Activated CD4-positive, alpha-beta T cell treated with anti-CD3 and anti-CD28 coated beads for 24 hours (primary cell): ENCODE measurements around the gene NACC2.

Experiments used
- DNase-seq, 2 donors: peaks; one replicate each; pipeline ENCODE4 v3.0.0-alpha.2; 2020; ENCODE audit warnings: low read depth in 2 of 2

NACC2 gene

DNA sequence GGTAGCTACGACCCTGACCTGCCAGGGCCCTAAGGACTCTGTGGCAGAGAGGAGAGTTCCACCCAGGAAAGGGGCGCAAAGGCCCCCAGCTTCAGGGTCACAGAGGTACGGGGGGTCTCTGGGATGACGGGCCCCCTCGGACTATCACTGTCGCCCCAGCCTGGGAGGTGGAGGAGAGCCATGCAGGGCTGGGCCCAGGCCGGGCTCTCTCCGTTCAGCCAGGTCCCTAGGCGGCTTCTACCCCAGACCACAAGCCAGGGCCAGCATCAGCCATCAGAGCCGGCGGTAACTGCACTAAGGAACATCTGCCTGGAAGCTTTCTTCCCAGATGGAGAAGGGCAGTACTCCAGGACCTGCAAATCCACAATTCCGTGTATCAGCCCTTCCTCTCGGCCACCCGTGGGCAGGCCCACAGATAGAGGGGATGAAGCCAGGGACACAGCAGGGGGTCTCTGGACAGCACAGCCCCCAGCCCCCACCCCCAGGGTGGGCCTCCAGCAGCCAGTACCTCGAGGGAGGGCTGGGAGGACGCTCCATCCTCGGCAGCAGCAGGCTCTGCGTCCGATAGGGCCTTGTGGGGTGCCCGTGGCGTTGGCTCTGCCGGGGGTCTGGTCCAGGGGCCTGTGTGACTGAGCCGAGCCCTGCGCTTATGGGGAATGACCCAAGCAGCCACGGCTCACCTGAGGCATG, 38.4 kb downstream of the NACC2 start:
- DNase-seq, result no peak

DNA sequence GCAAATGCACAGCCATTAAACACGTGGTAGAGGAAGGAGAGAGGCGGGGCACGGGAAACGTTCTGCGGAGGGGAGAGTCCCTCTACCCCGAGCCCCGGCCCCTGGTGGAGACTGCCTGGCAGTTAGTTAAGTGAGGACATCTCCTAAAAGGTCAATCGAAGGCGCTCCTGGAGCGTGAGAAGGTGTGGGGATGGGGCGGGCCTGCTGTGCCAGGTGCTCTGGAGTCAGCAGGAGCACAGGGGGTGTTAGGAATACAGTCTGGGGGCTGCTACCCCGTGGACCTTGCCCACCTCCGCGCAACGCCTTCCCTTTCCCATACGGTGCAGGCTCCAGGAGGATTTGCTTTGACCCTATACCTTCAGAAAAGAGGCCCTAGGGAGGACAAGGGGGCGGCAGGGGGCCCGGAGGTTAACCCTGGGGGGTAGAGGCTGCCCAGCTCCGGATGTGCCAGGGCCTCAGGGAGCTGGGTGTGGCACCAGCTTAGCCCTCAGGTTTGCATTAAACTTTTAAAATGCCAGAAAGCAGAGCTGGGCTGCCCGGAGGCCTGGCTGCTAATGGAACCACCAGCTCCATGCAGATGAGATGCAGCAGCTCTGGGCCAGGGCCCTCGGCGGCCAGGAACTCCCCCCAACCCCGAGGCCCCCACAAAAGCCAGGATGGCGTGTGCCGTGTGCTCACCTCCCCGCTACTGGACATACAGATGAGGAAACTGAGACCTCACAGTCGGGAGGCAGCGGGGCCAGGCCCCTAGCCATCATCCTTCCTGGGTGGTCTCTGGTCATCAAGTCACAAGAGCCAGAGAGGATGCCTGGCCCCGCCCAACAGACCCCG, 39.2 kb downstream of the NACC2 start:
- DNase-seq, result no peak

DNA sequence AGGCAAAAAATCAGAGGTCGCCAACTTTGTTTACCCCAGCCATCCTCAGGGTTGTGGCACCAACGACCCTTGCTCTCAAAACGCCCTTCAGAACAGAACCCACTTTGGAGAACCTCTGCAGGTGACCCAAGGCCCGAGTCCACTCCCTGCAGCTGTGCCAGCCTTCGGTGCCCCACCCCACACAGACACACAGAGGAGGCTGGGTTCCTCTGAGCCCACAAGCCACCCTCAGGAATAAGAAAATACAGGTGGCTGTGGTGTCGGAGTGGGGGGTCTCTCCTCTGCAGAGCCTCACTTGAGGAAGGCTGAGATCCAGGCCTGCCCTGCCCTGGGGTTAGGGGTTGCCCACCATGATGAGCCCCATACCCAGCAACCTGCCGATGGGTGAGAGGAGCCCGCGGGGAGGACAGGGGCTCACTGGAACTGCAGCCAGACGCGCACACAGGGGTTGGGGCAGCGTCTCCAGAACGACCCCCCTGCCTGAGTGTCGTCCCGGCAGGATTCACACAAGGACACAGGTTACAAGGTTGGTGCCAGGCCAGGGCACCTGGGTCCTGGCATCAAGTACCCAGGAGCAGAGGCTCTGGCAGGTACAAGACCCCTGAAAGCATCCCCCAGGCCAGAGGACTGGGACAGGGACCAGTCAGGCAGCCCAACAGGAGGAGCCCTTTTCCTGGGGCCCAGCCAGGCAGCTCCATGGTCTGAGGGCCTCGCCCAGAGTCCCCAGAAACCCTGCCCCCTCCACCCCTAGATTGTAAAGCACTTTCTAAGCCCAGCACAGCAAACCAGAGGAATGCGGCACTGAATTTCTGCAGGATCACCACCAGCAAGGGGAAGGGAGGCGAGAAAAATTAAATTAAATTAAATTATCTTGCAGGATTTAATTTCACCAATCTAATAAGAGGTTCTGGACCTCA, 40.0 kb downstream of the NACC2 start:
- DNase-seq, result no peak

DNA sequence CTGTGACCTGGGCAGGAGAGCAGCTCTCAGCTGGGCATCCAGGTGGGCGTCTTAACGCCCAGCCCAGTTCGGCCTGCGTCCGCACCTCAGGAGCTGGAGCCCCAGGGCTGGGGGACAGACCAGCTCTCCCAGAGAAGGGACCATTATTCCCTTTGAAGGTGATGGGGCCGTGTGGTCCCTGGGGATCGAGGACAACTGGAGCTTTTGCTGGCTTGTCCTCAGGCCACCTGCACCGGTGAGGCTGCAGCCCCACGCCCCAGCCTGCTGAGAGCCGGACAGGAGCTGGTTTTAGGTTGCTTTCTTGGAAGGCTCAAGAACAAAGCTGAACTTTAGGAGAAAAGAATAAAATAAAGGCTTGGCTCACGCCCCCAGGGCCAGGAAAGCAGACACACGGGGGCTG, 40.9 kb downstream of the NACC2 start:
- no peak for DNase-seq

DNA sequence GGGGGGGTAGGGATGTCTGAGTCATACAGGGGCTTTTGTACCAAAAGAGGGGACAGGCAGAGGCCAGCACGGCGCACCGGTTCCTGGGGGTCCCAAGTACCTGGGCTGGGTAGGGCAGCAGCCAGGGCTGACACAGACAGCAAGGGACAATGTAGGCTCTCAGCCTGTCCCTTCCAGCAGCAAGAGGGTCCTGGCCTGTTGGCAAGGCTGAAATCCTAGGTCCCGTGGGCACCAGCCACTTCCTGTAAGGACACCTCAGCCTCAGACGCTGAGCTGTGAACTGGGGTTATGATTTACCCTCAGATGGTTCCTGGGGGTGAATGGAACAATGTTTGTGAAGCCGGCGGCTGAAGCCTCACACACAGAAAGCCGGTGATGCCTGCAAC, 41.3 kb downstream of the NACC2 start:
- no peak for DNase-seq

DNA sequence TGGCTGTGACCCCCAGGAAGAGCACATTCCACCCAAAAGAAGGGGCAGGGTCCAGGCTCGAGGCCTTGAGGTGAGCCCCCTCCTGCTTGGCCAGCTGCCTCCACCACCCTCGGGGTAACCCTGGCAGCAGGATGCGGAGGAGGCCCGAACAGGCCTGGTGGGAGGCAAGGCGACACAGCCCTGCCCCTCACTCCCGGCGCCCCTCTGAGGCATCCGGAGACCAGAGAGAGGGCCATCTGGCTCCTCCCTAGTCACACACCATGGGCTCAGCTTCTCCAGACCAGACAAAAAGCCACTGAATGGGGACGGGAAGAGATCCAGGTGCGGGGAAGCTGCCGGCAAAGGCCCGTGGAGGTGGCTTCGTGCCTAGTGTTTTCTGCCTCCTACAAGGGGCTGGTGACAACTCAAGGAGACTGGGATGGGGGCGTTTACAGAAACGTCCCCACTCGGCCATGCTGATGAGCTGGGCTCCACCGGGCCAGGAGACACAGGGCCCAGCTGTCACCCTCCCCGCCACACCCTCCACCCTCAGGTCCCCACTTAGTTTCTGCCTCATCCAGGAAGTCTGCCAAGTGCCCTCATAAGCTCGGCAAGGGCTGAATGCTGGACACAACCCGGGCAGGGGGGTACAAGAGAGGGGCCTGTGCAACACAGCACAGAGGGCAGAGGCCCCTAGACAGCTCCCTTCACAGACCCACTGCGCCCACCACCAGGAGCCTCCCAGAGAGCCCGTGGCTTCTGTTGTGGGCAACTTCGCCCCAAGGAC, 41.9 kb downstream of the NACC2 start:
- no peak for DNase-seq

DNA sequence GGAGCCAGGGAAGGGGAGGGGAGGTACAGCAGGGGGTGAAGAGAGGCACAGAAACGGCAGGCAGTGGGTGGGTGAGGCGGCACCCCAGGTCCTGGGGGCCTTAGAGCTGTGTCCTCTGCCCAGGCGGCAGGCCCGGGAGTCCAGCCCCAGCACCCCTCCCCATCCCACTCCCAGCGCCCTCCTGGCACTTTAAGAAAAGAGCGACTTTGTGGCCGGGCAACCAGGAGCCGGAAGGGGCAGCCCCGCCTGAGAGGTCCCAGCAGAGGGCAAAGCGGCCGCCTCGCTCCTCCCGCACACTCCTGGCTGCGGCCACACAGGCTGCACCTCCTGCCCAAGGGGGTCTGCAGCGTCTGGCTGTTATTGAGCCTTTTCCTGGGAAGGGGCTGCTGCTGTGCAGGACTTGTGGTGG, 42.6 kb downstream of the NACC2 start:
- DNase-seq, result no peak

DNA sequence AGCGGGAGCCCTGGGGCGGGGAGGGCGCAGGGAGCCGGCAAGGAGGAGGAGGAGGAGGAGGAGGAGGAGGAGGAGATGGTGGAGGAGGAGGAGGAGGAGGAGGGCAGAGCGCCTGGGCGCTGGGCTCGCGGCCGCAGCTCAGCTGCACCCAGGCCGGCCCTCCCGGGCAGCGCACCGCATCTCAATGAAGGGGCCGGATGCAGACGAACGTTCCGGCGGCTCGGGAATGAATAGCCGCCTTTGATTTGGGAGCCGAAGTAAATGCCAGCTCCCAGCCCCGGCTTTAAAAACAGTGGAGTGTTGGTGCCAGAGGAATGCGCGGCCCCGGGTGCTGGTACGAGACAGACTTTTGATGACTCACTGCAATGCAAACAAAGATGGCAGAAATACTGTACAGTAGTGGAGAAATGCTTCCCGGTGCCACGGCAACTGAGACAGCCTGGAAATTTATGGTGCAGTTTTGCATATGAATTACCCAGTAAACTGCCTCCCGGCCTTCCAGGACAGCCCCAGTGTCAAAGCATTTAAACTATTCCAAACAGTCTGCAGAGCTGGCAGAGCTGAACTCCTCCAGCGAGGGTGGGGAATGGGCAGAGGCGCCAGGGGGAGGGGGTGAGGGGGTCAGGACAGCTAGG, 43.1 kb downstream of the NACC2 start:
- peak in 1 of 2 donors; percentile 11 for DNase-seq

DNA sequence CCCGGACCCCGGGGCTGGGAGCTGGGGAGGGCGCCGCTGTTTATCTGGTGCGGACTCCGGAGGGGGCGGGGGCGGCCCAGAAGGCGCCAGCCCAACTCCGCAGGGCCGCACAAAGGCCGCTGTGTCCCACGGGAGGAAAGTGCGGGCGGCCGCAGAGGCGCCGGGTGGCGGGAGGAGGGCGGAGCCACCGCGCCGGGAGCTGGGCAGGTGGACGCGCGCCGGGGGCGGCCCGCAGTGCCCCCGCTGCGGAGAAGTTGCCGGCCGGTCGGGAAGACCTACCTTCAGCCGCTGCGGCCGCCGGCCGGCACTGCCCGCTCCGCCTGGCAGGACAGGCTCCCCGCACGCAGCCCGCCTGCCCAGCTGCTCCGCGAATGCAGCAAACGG, 43.6 kb downstream of the NACC2 start:
- no peak for DNase-seq

DNA sequence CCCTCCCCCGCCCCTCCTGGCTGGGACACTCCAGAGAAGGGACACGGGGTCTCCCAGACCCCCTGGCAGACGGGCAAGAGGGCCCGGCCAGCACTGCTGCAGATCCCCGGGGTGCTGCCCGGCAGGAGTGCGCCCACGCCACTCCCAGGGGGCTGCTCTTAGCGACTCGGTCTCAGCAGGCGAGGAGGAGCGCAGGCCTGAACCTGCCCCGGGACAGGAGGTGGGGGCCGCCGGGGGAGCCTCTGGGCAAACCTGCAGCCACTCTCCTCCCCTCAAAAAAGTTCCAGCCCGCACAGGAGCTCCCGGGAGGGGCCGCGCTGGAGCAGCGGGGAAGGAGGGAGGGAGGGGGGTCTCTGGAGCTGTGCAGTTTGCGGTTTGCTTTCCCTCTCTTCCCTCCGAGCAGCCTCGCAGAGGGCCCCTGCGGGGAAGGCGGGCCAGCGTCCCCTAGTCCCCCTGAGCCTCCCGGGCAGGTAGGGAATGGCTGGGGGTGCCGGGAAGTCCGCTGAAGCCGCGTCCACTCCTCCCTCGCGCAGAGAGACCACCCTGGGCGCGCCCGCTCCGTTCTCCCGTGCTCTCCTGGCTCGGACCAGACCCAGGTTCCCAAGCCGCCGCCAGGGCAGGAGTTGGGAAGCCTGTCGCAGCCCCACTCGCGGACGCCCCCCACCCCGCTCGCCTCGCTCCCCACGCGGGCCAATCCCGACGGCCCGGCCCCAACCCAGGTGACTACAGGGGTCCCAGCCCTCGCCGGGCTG, 44.2 kb downstream of the NACC2 start:
- DNase-seq, result no peak

DNA sequence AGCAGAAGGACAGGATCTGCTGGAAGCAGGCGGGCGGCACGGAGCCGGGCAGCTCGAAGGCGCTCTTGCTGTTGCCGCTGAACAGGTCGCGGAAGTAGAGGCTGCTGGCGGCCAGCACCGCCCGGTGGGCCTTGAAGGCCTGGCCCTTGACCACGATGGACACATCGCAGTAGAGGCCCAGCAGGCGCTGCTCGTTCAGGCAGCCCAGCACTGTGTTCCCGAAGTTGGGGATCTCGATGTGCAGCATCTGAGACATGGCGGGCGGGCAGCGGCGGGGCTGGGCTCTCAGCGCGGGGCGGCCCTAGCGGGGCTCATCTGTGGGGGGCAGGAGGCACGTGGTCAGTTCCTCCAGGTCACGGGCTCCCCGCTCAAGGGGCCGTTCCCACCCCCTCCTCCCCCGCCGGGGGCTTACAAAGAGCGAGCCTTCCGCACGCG, 44.8 kb downstream of the NACC2 start:
- DNase-seq, result no peak

DNA sequence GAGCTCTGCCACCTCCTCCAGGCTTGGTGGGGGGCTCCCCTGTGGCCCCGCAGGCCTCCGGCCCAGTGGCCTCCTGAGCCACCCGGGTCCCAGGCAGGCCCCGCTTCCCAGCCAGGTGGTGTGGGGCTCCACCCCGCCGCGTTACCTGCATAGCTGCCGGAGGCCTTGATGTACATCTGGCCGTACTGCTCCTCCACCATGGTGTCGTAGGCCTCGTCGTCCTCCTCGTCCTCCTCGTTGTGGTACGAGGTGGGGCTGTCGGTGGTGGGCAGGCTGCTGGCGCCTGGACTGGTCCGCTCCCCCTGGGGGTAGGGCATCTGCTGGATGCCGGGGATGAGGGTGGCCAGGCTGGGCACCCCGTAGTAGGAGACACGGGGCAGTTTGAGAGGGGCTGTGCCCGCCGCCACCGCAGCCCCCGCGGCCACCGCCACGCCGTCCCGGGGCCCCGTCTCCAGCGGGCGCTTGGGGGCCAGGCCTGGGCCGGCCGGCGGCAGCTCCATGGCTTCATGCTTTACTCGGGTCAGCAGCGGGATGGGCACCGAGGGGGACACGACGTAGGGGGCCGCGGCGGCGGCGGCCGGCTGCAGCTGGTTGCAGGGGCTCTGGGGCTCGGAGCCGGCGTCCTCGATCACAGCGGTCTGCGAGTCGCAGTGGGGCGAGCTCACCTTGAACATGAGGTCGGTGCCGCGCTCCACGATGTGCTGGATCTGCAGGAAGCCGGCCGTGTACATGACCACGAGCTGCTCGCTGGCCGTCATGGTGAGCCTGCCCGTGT, 45.4 kb downstream of the NACC2 start:
- no peak for DNase-seq

DNA sequence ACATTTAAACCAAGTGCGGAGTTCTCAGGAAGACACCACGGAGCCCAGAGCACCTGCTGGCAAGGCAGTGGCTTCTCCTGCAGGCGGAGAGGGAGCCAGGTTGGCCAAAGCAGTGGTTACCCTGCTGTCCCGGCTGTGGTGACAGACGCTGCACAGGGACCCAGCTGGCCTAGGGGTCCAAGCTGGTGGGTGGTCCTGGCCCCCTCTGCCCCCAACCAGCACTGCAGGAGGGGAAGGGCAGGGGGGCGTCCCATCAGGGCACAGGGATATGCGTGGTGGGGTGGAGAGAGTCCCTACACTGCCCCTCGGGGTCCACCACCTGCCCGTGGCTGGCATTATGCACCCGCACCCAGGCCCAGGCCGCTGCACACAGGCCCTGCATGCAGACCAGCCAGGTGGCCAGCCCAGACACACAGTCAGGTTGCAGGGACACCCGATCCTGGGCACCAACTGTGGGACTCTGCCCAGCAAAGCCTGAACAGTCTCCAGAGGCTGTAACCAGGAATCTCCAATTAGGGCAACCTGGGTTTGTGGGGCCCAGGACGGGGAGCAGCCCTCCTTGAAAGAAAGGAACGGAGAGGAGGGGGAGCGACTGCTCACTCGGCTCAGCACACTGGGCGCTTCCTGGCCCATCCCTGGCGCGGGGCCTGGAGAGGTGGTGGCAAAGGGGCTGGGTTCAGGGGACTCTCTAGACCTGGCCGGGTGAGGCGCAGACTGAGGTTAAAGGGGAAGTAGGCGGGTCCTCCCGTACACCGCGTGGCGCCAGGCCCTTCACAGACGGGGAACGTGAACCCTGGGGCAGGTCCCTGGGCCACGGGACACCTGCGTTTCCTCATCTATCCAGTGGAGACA, 46.3 kb downstream of the NACC2 start:
- no peak for DNase-seq

DNA sequence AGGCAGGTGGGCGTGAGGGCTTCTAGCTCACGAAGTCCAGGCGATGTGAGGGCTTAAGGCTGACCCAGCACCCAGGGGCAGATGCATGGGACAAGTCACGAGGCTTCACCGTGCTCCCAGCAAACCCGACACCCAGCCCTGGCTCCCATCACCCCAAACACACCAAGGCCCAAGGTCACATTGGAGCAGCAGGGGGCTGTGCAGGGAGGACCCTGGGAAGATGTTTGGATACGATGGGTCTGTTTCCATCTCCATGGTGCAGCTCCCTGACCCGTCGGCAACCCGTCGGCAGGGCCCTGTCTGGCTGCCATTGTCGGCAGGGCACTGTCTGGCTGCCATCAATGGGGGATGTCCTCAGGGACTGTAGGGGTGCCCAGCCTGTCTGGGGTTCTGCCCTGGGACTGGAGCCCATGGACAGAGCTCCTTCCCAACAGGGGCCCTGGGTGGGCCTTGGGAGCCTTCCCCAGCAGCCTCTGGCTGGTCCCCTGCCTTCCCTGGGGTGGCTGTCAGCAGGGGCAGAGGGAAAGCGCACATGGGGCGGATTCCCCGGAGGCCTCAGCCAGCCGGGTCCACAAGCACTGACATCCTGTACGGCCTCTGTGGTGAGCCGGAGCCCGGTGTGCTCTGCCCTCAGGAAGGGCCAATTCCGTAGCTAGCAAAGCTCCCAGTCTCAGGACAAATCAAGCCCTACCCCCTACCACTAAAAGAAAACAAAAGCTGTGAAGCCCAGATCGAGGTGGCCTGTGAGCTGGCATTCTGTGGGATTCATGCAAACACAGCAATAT, 47.1 kb downstream of the NACC2 start:
- no peak for DNase-seq

DNA sequence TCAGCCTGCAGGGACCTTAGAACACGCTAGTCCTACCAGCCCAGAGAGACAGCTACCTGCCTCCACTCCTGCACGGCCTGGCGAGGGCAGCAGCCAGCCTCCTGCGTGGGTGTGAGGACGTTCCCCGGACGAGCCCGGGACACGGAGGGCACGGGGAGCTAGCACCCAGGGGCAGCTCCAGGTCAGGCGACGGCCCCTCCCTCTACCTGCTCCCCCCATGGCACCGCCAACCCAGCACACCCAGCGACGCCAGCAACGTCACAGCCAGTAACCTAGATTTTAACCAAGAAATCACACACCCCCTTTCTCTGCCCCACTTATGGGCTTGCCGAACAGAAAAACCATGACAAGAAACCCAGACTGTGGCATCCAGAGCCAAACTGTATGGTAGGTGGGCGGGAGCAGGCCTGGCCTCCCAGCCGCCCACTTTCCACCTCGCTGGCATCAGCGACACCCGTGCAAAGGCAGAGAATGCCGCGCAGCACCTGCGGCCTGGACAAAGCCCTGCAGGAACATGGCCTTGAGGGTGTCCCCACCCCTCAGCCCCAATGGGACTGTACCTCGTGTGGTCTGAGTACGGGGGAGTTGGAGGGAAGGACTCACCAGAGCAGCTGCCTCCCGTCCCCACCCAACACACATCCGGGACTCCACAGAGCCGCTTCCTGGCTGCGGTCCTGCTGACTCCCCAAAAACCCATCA, 47.9 kb downstream of the NACC2 start:
- DNase-seq, result no peak

DNA sequence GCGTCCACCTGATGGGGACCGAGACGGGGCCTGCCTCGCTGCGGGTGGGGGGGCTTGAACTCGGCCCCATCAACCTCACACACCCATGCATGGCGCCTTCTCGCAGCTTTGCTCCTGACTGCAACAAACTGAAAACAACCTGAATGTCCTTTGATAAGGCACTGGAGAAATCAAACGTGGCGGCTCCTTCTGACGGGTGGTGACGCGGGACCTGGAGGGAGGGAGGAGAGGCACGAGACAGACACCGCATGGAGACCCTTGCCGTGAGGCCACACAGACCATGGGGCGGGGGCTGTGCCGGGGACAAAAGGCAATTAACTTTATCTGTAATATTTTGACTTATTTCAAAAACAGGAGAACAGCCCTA, 48.6 kb downstream of the NACC2 start:
- DNase-seq, result no peak
